Naive B cell (primary cell): Measurements from ENCODE around the gene PJA2. TPM values are rescaled to one million over a fixed set of nuclear protein-coding genes. Genes with fewer than 3 reads are reported as not detected.
A peak's percentile ranks its signal among the peaks of the same experiment; 100 is the strongest.

Experiments used
- ATAC-seq, 2 donors: fragments of 150-1000 bp; cut with Tn5 transposase; 2 replicates each; pipeline ENCODE4 v1.10.0; 2021; ENCODE audit warnings: low read depth in 2 of 2, mild to moderate bottlenecking in 2 of 2, moderate library complexity in 2 of 2
- DNase-seq: peaks from one replicate; pipeline ENCODE4 v3.0.0; 2022
- H3K27ac Mint-ChIP-seq, 6 donors: one replicate each; pipeline ENCODE4 v1.8.0; 2020 to 2022; ENCODE audit warnings: mild to moderate bottlenecking in 6 of 6, mixed read lengths in 6 of 6, moderate library complexity in 5 of 6, inconsistent platforms in 2 of 6
- H3K27me3 Mint-ChIP-seq, 3 donors: one replicate each; pipeline ENCODE4 v1.8.0; 2021 to 2022; ENCODE audit warnings: mixed read lengths in 3 of 3, mild to moderate bottlenecking in 1 of 3
- H3K36me3 Mint-ChIP-seq, 2 donors: one replicate each; pipeline ENCODE4 v1.8.0; 2020 to 2022; ENCODE audit warnings: mixed read lengths in 2 of 2, inconsistent platforms in 1 of 2, mild to moderate bottlenecking in 1 of 2
- H3K4me1 Mint-ChIP-seq, 3 donors: one replicate each; pipeline ENCODE4 v1.8.0; 2020 to 2022; ENCODE audit warnings: mixed read lengths in 3 of 3, inconsistent platforms in 1 of 3, mild to moderate bottlenecking in 1 of 3, moderate library complexity in 1 of 3
- H3K4me3 Mint-ChIP-seq, 8 donors: one replicate each; pipeline ENCODE4 v1.8.0; 2020 to 2022; ENCODE audit warnings: mild to moderate bottlenecking in 8 of 8, mixed read lengths in 8 of 8, moderate library complexity in 8 of 8, inconsistent platforms in 2 of 8
- H3K9me3 Mint-ChIP-seq, 7 donors: one replicate each; pipeline ENCODE4 v1.8.0; 2020 to 2022; ENCODE audit warnings: mixed read lengths in 7 of 7, mild to moderate bottlenecking in 5 of 7, inconsistent platforms in 2 of 7, moderate library complexity in 1 of 7
- polyA plus RNA-seq, 6 donors: library from polyadenylated mRNA; unstranded; fragments of 300-500 nt; fragmentation: Illumina TruSeq; gene quantifications; one replicate each; pipeline ENCODE4 v1.2.3, GENCODE V29; 2021; ENCODE audit warnings: low read depth in 6 of 6

PJA2 gene
- polyA plus RNA-seq, 6 donors from 2014 or later: 63.9 to 80.1 (median 66.2) TPM

- H3K36me3 Mint-ChIP-seq: peaks cover 8 to 14% of the 10 kb centered on the region in 2 donors
- ATAC-seq (no peak), DNase-seq (no peak)
- no peaks in the 10 kb centered on the region for H3K4me1 Mint-ChIP-seq
- no peak overlapping the region for H3K27ac Mint-ChIP-seq
- H3K4me3 Mint-ChIP-seq: no peak overlapping the region
- no peaks in the 10 kb centered on the region for H3K9me3 Mint-ChIP-seq
- no peaks in the 10 kb centered on the region for H3K27me3 Mint-ChIP-seq
Observed at GRCh38 chr5:109327570-109327969, 82.2 kb downstream of the PJA2 start.

GRCh38 chr5:109326919-109327318 is 82.9 kb downstream of the PJA2 start:
- Mint-ChIP-seq H3K4me1 (no peaks in the 10 kb centered on the region), H3K27me3 (no peaks in the 10 kb centered on the region), H3K9me3 (no peaks in the 10 kb centered on the region), H3K4me3 (no peak overlapping the region), H3K36me3 (peaks cover 8 to 14% of the 10 kb centered on the region in 2 donors), H3K27ac (peak overlapping the region in 1 of 6 donors; percentile 7)
- ATAC-seq (no peak), DNase-seq (no peak)

GRCh38 chr5:109325456-109325855 is 84.3 kb downstream of the PJA2 start:
- no peaks in the 10 kb centered on the region for H3K4me1 Mint-ChIP-seq
- H3K9me3 Mint-ChIP-seq: no peaks in the 10 kb centered on the region
- H3K27me3 Mint-ChIP-seq: no peaks in the 10 kb centered on the region
- H3K36me3 Mint-ChIP-seq: peaks cover 9 to 10% of the 10 kb centered on the region in 2 donors
- peak overlapping the region in 3 of 6 donors; percentile 25 to 48 (median 43) for H3K27ac Mint-ChIP-seq
- H3K4me3 Mint-ChIP-seq: no peak overlapping the region
- DNase-seq (no peak), ATAC-seq (no peak)

- Mint-ChIP-seq H3K36me3 (peaks cover 13 to 14% of the 10 kb centered on the region in 2 donors), H3K9me3 (no peaks in the 10 kb centered on the region), H3K27ac (no peak overlapping the region), H3K4me3 (no peak overlapping the region), H3K4me1 (no peaks in the 10 kb centered on the region), H3K27me3 (no peaks in the 10 kb centered on the region)
- ATAC-seq (no peak), DNase-seq (no peak)
Observed at GRCh38 chr5:109324931-109325330, 84.8 kb downstream of the PJA2 start.

GRCh38 chr5:109324351-109324750 is 85.4 kb downstream of the PJA2 start:
- Mint-ChIP-seq H3K36me3 (peaks cover 13% of the 10 kb centered on the region in 2 donors), H3K4me3 (no peak overlapping the region), H3K27me3 (no peaks in the 10 kb centered on the region), H3K4me1 (no peaks in the 10 kb centered on the region), H3K9me3 (no peaks in the 10 kb centered on the region), H3K27ac (no peak overlapping the region)
- DNase-seq (no peak), ATAC-seq (no peak)

- ATAC-seq: no peak
- peaks cover 6 to 20% of the 10 kb centered on the region in 2 donors for H3K36me3 Mint-ChIP-seq
- no peak for DNase-seq
- no peaks in the 10 kb centered on the region for H3K9me3 Mint-ChIP-seq
- no peaks in the 10 kb centered on the region for H3K27me3 Mint-ChIP-seq
- no peaks in the 10 kb centered on the region for H3K4me1 Mint-ChIP-seq
- peak overlapping the region in 1 of 6 donors; percentile 10 for H3K27ac Mint-ChIP-seq
- H3K4me3 Mint-ChIP-seq: no peak overlapping the region
Observed at GRCh38 chr5:109322694-109323093, 87.1 kb downstream of the PJA2 start.

- Mint-ChIP-seq H3K4me1 (no peaks in the 10 kb centered on the region), H3K9me3 (no peaks in the 10 kb centered on the region), H3K4me3 (no peak overlapping the region), H3K36me3 (peaks cover 6 to 10% of the 10 kb centered on the region in 2 donors), H3K27ac (peak overlapping the region in 1 of 6 donors; percentile 51), H3K27me3 (no peaks in the 10 kb centered on the region)
- no peak for DNase-seq
- no peak for ATAC-seq
Observed at GRCh38 chr5:109319351-109319750, 90.4 kb downstream of the PJA2 start.

- ATAC-seq (no peak), DNase-seq (no peak)
- Mint-ChIP-seq H3K4me1 (no peaks in the 10 kb centered on the region), H3K27me3 (no peaks in the 10 kb centered on the region), H3K4me3 (no peak overlapping the region), H3K36me3 (peaks cover 6 to 10% of the 10 kb centered on the region in 2 donors), H3K9me3 (no peaks in the 10 kb centered on the region), H3K27ac (peak overlapping the region in 1 of 6 donors; percentile 67)
Observed at GRCh38 chr5:109318455-109319108, 91.2 kb downstream of the PJA2 start.

GRCh38 chr5:109316634-109317033 is 93.1 kb downstream of the PJA2 start:
- Mint-ChIP-seq H3K4me1 (no peaks in the 10 kb centered on the region), H3K4me3 (no peak overlapping the region), H3K36me3 (peaks cover 6 to 10% of the 10 kb centered on the region in 2 donors), H3K27me3 (no peaks in the 10 kb centered on the region), H3K27ac (no peak overlapping the region), H3K9me3 (peaks cover 0 to 2% (median 0%) of the 10 kb centered on the region in 7 donors)
- ATAC-seq (no peak), DNase-seq (no peak)

- Mint-ChIP-seq H3K4me1 (no peaks in the 10 kb centered on the region), H3K36me3 (peaks cover 2 to 8% of the 10 kb centered on the region in 2 donors)
- ATAC-seq: no peak
Observed at GRCh38 chr5:109315245-109315644, 94.5 kb downstream of the PJA2 start.

GRCh38 chr5:109313127-109313526 is 96.6 kb downstream of the PJA2 start:
- Mint-ChIP-seq H3K4me1 (no peaks in the 10 kb centered on the region), H3K36me3 (no peaks in the 10 kb centered on the region), H3K27me3 (no peaks in the 10 kb centered on the region), H3K4me3 (no peak overlapping the region), H3K27ac (no peak overlapping the region), H3K9me3 (peaks cover 0 to 2% (median 0%) of the 10 kb centered on the region in 7 donors)
- DNase-seq (no peak), ATAC-seq (no peak)

More at GRCh38 chr5:109315245-109315644, 94.5 kb downstream of the PJA2 start:
- no peak overlapping the region for H3K27ac Mint-ChIP-seq
- peaks cover 0 to 2% (median 0%) of the 10 kb centered on the region in 7 donors for H3K9me3 Mint-ChIP-seq
- no peak overlapping the region for H3K4me3 Mint-ChIP-seq
- no peak for DNase-seq
- no peaks in the 10 kb centered on the region for H3K27me3 Mint-ChIP-seq

GRCh38 chr5:109312695-109313094 is 97.1 kb downstream of the PJA2 start:
- H3K27me3 Mint-ChIP-seq: no peaks in the 10 kb centered on the region
- no peaks in the 10 kb centered on the region for H3K4me1 Mint-ChIP-seq
- DNase-seq (no peak), ATAC-seq (no peak)
- H3K4me3 Mint-ChIP-seq: no peak overlapping the region
- peaks cover 0 to 2% (median 0%) of the 10 kb centered on the region in 7 donors for H3K9me3 Mint-ChIP-seq
- H3K36me3 Mint-ChIP-seq: no peaks in the 10 kb centered on the region
- peak overlapping the region in 1 of 6 donors; percentile 59 for H3K27ac Mint-ChIP-seq

GRCh38 chr5:109310315-109310714 is 99.5 kb downstream of the PJA2 start:
- ATAC-seq: no peak
- H3K9me3 Mint-ChIP-seq: peaks cover 0 to 2% (median 0%) of the 10 kb centered on the region in 7 donors
- no peak overlapping the region for H3K4me3 Mint-ChIP-seq
- H3K27me3 Mint-ChIP-seq: no peaks in the 10 kb centered on the region
- peak overlapping the region in 1 of 6 donors; percentile 49 for H3K27ac Mint-ChIP-seq
- DNase-seq: no peak
- H3K36me3 Mint-ChIP-seq: no peaks in the 10 kb centered on the region
- no peaks in the 10 kb centered on the region for H3K4me1 Mint-ChIP-seq

- peaks cover 0 to 2% (median 0%) of the 10 kb centered on the region in 7 donors for H3K9me3 Mint-ChIP-seq
- no peak for DNase-seq
- no peaks in the 10 kb centered on the region for H3K27me3 Mint-ChIP-seq
- peak overlapping the region in 2 of 6 donors; percentile 49 to 52 for H3K27ac Mint-ChIP-seq
- no peak for ATAC-seq
- H3K4me3 Mint-ChIP-seq: no peak overlapping the region
- H3K4me1 Mint-ChIP-seq: no peaks in the 10 kb centered on the region
- no peaks in the 10 kb centered on the region for H3K36me3 Mint-ChIP-seq
Observed at GRCh38 chr5:109309326-109310063, 100.3 kb downstream of the PJA2 start.
